HG03442 (cell line): ENCODE data around the gene ARMC9.

ENCODE experiments used
- ATAC-seq: cut with Tn5 transposase; IDR thresholded peaks from one replicate; pipeline ENCODE4 v1.9.1; 2021; ENCODE audit warnings: mild to moderate bottlenecking, moderate library complexity; ENCODE audit not compliant: unreplicated experiment

The ARMC9 gene

GRCh38 chr2:231305221-231305620, 106.8 kb downstream of the ARMC9 start:
- no peak for ATAC-seq

GRCh38 chr2:231306791-231307393, 108.5 kb downstream of the ARMC9 start:
- ATAC-seq = no peak

GRCh38 chr2:231308219-231308618, 109.8 kb downstream of the ARMC9 start:
- no peak for ATAC-seq

GRCh38 chr2:231308631-231309428, 110.4 kb downstream of the ARMC9 start:
- no peak for ATAC-seq

GRCh38 chr2:231312066-231312465, 113.6 kb downstream of the ARMC9 start:
- ATAC-seq = no peak

GRCh38 chr2:231315896-231316295, 117.5 kb downstream of the ARMC9 start:
- no peak for ATAC-seq

- ATAC-seq = no peak
These were observed 119.1 kb downstream of the ARMC9 start for GRCh38 chr2:231317579-231317978.

GRCh38 chr2:231318436-231318835, 120.0 kb downstream of the ARMC9 start:
- ATAC-seq = no peak

- ATAC-seq = no peak
These were observed 120.5 kb downstream of the ARMC9 start for GRCh38 chr2:231318954-231319353.

- ATAC-seq = no peak
These were observed 121.4 kb downstream of the ARMC9 start for GRCh38 chr2:231319867-231320266.

GRCh38 chr2:231321021-231321420, 122.6 kb downstream of the ARMC9 start:
- ATAC-seq = no peak

- ATAC-seq = no peak
These were observed 123.3 kb downstream of the ARMC9 start for GRCh38 chr2:231321556-231322334.

GRCh38 chr2:231323316-231323715, 124.9 kb downstream of the ARMC9 start:
- ATAC-seq = no peak

GRCh38 chr2:231325826-231326225, 127.4 kb downstream of the ARMC9 start:
- ATAC-seq = no peak

GRCh38 chr2:231326404-231326803, 128.0 kb downstream of the ARMC9 start:
- ATAC-seq = no peak

- ATAC-seq = no peak
These were observed 131.9 kb downstream of the ARMC9 start for GRCh38 chr2:231330311-231330710.

GRCh38 chr2:231331533-231331932, 133.1 kb downstream of the ARMC9 start:
- ATAC-seq = no peak

GRCh38 chr2:231332388-231332787, 134.0 kb downstream of the ARMC9 start:
- no peak for ATAC-seq

- no peak for ATAC-seq
These were observed 134.6 kb downstream of the ARMC9 start for GRCh38 chr2:231332872-231333500.

- ATAC-seq = no peak
These were observed 135.9 kb downstream of the ARMC9 start for GRCh38 chr2:231334179-231334930.

GRCh38 chr2:231334981-231335380, 136.6 kb downstream of the ARMC9 start:
- ATAC-seq = no peak
